DND-41 (cell line): ENCODE data around the gene SMLR1.

Experiments used
- ATAC-seq: fragments of 200-7000 bp; cut with Tn5 transposase; 3 replicates; pipeline ENCODE4 v1.9.1; 2021; ENCODE audit warnings: low read depth; ENCODE audit not compliant: insufficient read depth
- DNase-seq: peaks from one replicate; pipeline ENCODE4 v3.0.0-alpha.2; 2020
- H2AFZ ChIP-seq: 2 replicates; pipeline ENCODE4 v1.6.0; 2012; ENCODE audit warnings: low read depth, low read length
- H3K27ac ChIP-seq: 2 replicates; pipeline ENCODE4 v1.5.1; 2012; ENCODE audit warnings: low read length, inconsistent platforms
- H3K27me3 ChIP-seq: fragments of 200-600 bp; sonication (generic); 2 replicates; pipeline ENCODE4 v1.6.0; 2012; ENCODE audit warnings: low read length, mild to moderate bottlenecking, inconsistent platforms; ENCODE audit not compliant: insufficient read depth, poor library complexity
- H3K36me3 ChIP-seq: 2 replicates; pipeline ENCODE4 v1.5.1; 2012; ENCODE audit warnings: low read length, inconsistent platforms; ENCODE audit not compliant: insufficient read depth
- H3K4me1 ChIP-seq: 2 replicates; pipeline ENCODE4 v1.5.1; 2012; ENCODE audit warnings: mild to moderate bottlenecking, low read length; ENCODE audit not compliant: insufficient read depth
- H3K4me2 ChIP-seq: 2 replicates; pipeline ENCODE4 v1.6.0; 2012; ENCODE audit warnings: mild to moderate bottlenecking, moderate library complexity, low read length, inconsistent platforms; ENCODE audit not compliant: insufficient read depth
- H3K4me3 ChIP-seq, 2 experiments: fragments of 200-600 bp in 1 of 2; shearing (Covaris generic) in 1 of 2; 2 replicates each; pipeline ENCODE4 v1.5.1; 2012 to 2016; ENCODE audit warnings: inconsistent platforms in 2 of 2, low read length in 2 of 2, mild to moderate bottlenecking in 2 of 2, low read depth in 1 of 2, moderate library complexity in 1 of 2
- H3K79me2 ChIP-seq: 2 replicates; pipeline ENCODE4 v1.6.0; 2012; ENCODE audit warnings: low read length, inconsistent platforms; ENCODE audit not compliant: insufficient read depth
- H3K9ac ChIP-seq: 2 replicates; pipeline ENCODE4 v1.6.0; 2012; ENCODE audit warnings: low read depth, mild to moderate bottlenecking, inconsistent platforms, low read length, moderate library complexity
- H3K9me3 ChIP-seq: 2 replicates; pipeline ENCODE4 v1.5.1; 2012; ENCODE audit warnings: low read length, moderate library complexity, mild to moderate bottlenecking, inconsistent platforms; ENCODE audit not compliant: insufficient read depth, severe bottlenecking
- H4K20me1 ChIP-seq: 2 replicates; pipeline ENCODE4 v1.6.0; 2012; ENCODE audit warnings: low read length; ENCODE audit not compliant: insufficient read depth
- CTCF ChIP-seq: IDR thresholded peaks from 2 replicates; pipeline ENCODE4 v1.5.1; 2012; ENCODE audit warnings: borderline replicate concordance, low read length, moderate library complexity, mild to moderate bottlenecking; ENCODE audit not compliant: poor library complexity, severe bottlenecking; ENCODE audit errors: extremely low read depth
- EZH2 ChIP-seq: IDR thresholded peaks from 3 replicates; pipeline ENCODE4 v1.6.1; 2012; ENCODE audit warnings: borderline replicate concordance, low read depth, mild to moderate bottlenecking, moderate library complexity, low read length, inconsistent platforms; ENCODE audit not compliant: severe bottlenecking

Gene SMLR1

DNA sequence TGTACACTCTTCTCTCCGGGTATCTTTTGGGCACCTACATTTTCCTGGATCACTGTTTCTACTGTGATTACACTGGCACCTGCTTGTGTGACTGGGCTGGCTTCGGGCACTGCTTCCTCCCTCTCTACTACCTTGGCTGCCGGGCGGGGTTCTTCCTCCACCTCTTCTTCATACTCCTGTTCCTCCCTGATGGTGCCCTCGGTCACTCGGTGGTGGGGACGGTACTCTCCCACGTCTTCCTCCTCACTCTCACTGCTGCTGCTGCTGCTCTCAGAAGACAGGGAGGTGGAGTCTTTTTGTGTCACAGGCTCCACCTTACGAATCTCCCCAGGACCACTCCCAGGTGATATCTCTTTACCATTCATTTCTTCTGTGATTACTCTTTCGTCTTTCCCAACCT lies 42.5 kb downstream of the SMLR1 start:
- ATAC-seq (no peak), DNase-seq (no peak)
- Histone ChIP-seq H3K9ac (no peak overlapping the region), H3K4me2 (no peak overlapping the region), H3K36me3 (peaks cover 40% of the 10 kb centered on the region), H3K27me3 (no peaks in the 10 kb centered on the region), H4K20me1 (no peaks in the 10 kb centered on the region), H3K4me3 (no peak overlapping the region), H2AFZ (no peak overlapping the region), H3K79me2 (no peaks in the 10 kb centered on the region), H3K9me3 (no peaks in the 10 kb centered on the region), H3K4me1 (no peaks in the 10 kb centered on the region), H3K27ac (no peak overlapping the region)
- TF ChIP-seq EZH2, result no peak
- TF ChIP-seq CTCF, result no peak

DNA sequence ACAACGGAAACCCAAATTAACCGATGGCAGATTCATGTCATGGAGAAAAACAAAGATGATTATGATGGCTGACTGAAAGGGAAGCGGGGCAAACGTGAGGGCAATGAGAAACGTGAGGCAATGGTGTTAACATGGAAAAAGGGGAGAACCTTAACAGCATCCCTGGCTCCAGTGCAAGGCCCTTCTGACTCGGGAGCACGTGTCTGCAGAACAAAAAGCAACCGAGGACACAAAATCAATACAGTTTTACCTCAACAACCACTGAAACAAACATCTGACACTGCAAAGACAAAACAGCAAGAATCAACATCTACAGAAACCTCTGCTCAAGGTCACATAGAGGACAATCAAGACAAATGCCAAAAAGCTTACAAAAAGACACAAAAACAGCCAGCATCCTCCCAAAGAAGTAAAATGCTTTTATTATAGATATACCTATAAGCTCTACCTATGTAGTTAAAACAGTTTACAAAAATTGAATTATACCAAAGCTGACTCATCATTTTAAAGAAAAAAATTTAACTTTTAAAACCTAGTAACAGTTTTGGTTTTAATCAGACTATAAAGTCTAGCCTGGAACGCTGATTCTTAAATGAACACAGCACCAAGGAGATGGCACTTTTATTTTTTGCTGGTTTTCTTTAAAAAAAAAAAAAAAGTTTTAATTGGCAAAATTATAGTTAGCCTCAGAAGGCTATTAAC lies 43.1 kb downstream of the SMLR1 start:
- Histone ChIP-seq H3K4me2 (no peak overlapping the region), H3K9me3 (no peaks in the 10 kb centered on the region), H3K27me3 (no peaks in the 10 kb centered on the region), H4K20me1 (no peaks in the 10 kb centered on the region), H3K27ac (no peak overlapping the region), H3K9ac (no peak overlapping the region), H3K36me3 (peaks cover 35% of the 10 kb centered on the region), H2AFZ (no peak overlapping the region), H3K4me1 (no peaks in the 10 kb centered on the region), H3K79me2 (no peaks in the 10 kb centered on the region), H3K4me3 (no peak overlapping the region)
- TF ChIP-seq CTCF, result no peak
- no peak for TF ChIP-seq EZH2
- ATAC-seq (no peak), DNase-seq (no peak)

DNA sequence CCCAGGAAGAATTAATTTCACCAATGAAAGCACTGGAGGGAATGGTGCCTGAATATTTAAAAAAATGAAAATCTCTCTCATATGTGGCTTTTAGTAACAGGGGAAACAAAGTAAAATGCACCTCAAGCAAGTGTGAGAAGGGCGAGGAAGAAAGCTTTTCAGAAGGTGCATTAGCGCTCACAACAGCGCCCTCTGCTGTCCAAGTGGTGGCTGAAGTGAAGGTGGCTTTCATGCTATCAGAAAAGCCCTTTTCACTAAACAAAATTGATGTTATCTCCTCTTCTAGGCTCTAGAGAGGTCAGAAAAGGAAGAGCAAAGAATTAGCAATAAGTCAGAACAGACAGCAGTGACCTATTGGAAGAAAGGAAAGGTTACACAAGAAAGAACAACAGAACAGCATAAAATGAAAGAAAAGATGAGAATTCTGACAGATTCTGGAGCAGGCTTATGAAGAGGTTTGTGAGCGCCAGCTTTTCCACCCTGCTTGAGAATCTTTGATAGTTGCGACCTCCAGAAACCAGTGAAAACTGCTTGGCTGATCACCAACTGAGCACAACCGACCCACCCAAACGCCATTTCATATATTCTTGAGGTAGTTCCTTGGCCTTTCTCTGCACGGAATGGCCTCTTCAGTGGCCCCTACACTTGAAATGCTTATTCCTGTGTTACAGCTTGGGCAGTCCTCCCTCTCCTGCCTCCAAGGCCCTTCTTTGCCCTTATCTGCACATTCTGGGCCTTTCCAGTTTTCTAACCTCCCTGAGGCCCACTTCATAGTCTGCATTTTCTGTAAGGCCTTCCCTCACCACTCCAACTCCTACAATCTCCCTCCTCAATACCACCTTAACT lies 45.3 kb downstream of the SMLR1 start:
- no peaks in the 10 kb centered on the region for H3K4me1 ChIP-seq
- H2AFZ ChIP-seq, result no peak overlapping the region
- peaks cover 25% of the 10 kb centered on the region for H3K36me3 ChIP-seq
- no peak overlapping the region for H3K27ac ChIP-seq
- ATAC-seq (peak; percentile 85), DNase-seq (peak; percentile 72)
- no peaks in the 10 kb centered on the region for H4K20me1 ChIP-seq
- H3K79me2 ChIP-seq, result no peaks in the 10 kb centered on the region
- H3K9ac ChIP-seq, result no peak overlapping the region
- H3K4me2 ChIP-seq, result no peak overlapping the region
- H3K4me3 ChIP-seq, result no peak overlapping the region
- TF ChIP-seq EZH2 (no peak), CTCF (peak; percentile 92)
- no peaks in the 10 kb centered on the region for H3K9me3 ChIP-seq
- H3K27me3 ChIP-seq, result no peaks in the 10 kb centered on the region
